Measurements from ENCODE around the gene CCNB1IP1. TPM values are rescaled to one million over a fixed set of nuclear protein-coding genes. Genes with fewer than 3 reads are reported as not detected.
"Not testable (repeated sequence)": the region's sequence is repeated elsewhere in the genome, so short reads cannot be mapped to it uniquely, and the experiment has no call there.

CCNB1IP1 gene
- total RNA-seq, 1 donor from 2014 or later: 168 TPM

DNA sequence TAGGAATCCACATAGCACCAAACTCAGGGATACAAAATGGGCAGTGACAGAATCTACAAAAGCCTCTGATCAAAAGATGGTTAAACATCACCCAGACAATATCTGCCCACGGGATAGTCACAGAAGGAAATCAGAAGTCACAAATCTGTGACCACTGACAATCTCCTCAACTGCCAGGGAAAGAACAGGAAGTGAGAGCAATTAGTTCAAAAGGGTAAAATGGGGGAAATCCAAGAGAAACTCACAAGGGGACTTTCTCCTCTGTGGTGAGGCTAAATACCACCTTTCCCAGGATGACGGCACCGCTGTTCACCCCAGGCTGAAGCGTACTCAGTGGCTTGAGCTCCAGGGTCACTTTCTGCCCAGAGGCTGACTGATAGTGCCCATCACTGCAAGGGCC is 38.0 kb downstream of the CCNB1IP1 start:
- H3K36me3 ChIP-seq (ENCODE audit: control insufficient read depth, insufficient read depth, low read length): peaks cover 6% of the 10 kb centered on the region
- H3K4me3 ChIP-seq (ENCODE audit: low read depth, low read length): no peak overlapping the region
- H3K27me3 ChIP-seq (ENCODE audit: control insufficient read depth, insufficient read depth, low read length): no peaks in the 10 kb centered on the region
- DNase-seq (ENCODE audit: low read depth) (no peak), FAIRE-seq (no peak)
- TF ChIP-seq, protein P1, sequence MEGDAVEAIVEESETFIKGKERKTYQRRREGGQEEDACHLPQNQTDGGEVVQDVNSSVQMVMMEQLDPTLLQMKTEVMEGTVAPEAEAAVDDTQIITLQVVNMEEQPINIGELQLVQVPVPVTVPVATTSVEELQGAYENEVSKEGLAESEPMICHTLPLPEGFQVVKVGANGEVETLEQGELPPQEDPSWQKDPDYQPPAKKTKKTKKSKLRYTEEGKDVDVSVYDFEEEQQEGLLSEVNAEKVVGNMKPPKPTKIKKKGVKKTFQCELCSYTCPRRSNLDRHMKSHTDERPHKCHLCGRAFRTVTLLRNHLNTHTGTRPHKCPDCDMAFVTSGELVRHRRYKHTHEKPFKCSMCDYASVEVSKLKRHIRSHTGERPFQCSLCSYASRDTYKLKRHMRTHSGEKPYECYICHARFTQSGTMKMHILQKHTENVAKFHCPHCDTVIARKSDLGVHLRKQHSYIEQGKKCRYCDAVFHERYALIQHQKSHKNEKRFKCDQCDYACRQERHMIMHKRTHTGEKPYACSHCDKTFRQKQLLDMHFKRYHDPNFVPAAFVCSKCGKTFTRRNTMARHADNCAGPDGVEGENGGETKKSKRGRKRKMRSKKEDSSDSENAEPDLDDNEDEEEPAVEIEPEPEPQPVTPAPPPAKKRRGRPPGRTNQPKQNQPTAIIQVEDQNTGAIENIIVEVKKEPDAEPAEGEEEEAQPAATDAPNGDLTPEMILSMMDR (IDR thresholded peaks at IDR 0.05; ENCODE audit: insufficient read depth, low read length, severe bottlenecking): no peak

DNA sequence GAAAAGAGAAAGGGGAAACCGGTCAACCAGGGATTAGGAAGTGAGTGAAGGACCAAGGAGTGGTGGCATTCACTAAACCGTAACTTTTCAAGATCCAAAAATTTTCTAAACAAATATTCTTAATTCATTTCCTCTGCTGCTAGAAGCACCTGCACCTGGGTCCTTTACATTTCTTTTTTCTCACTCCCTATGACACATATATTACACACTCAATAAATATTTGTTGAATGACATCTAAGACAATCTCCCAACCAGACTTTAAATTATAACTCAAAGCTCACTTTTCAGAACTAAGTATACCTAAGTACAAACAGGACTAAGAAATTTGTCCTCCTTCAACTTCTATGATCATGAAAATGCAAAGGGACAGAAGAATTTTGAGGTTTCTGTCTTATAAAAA is 38.4 kb downstream of the CCNB1IP1 start:
- Histone ChIP-seq H3K36me3 (ENCODE audit: control insufficient read depth, insufficient read depth, low read length) (peaks cover 6% of the 10 kb centered on the region), H3K27me3 (ENCODE audit: control insufficient read depth, insufficient read depth, low read length) (no peaks in the 10 kb centered on the region), H3K4me3 (ENCODE audit: low read depth, low read length) (no peak overlapping the region)
- TF ChIP-seq, protein P1 (IDR thresholded peaks at IDR 0.05; ENCODE audit: insufficient read depth, low read length, severe bottlenecking): no peak
- FAIRE-seq (no peak), DNase-seq (ENCODE audit: low read depth) (peak; percentile 63)

DNA sequence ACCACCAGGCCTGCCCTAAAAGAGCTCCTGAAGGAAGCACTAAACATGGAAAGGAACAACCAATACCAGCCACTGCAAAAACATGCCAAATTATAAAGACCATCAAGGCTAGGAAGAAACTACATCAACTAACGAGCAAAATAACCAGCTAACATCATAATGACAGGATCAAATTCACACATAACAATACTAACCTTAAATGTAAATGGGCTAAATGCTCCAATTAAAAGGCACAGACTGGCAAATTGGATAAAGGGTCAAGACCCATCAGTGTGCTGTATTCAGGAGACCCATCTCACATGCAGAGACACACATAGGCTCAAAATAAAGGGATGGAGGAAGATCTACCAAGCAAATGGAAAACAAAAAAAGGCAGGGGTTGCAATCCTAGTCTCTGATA is 51.1 kb downstream of the CCNB1IP1 start:
- H3K4me3 ChIP-seq (ENCODE audit: low read depth, low read length); FAIRE-seq; DNase-seq (ENCODE audit: low read depth); H3K36me3 ChIP-seq (ENCODE audit: control insufficient read depth, insufficient read depth, low read length); H3K27me3 ChIP-seq (ENCODE audit: control insufficient read depth, insufficient read depth, low read length): not testable (repeated sequence)

DNA sequence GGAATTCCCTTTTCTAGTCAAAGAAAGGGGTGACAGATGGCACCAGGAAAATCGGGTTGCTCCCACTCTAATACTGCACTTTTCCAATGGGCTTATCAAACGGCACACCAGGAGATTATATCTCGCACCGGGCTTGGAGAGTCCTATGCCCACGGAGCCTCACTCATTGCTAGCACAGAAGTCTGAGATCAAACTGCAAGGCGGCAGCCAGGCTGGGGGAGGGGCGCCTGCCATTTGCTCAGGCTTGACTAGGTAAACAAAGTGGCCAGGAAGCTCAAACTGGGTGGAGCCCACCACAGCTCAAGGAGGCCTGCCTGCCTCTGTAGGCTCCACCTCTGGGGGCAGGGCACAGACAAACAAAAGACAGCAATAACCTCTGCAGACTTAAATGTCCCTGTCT is 52.8 kb downstream of the CCNB1IP1 start:
- not testable (repeated sequence) for H3K27me3 ChIP-seq (ENCODE audit: control insufficient read depth, insufficient read depth, low read length); FAIRE-seq; H3K4me3 ChIP-seq (ENCODE audit: low read depth, low read length); DNase-seq (ENCODE audit: low read depth); H3K36me3 ChIP-seq (ENCODE audit: control insufficient read depth, insufficient read depth, low read length)

DNA sequence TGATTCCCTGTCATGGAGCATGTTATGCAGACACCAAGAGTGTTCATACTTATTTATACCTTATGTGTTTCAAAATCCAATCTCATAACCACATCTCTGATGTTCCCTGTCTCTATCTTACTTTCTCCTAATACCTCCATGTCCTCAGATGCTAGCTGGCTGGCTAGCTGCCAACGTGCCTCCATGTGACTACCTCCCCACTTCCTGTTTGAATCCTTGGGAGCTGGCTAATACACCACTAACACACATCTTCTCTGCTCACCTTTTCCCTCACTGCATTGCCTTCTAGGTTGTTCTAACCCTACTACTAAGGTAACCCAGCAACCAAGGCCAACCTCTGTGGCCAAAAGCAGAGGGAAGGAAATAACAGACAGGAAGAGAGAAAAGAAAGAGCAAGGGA is 54.7 kb downstream of the CCNB1IP1 start:
- H3K4me3 ChIP-seq (ENCODE audit: low read depth, low read length): no peak overlapping the region
- TF ChIP-seq, protein P1 (IDR thresholded peaks at IDR 0.05; ENCODE audit: insufficient read depth, low read length, severe bottlenecking): no peak
- H3K27me3 ChIP-seq (ENCODE audit: control insufficient read depth, insufficient read depth, low read length): no peaks in the 10 kb centered on the region
- no peaks in the 10 kb centered on the region for H3K36me3 ChIP-seq (ENCODE audit: control insufficient read depth, insufficient read depth, low read length)
- peak; percentile 44 for DNase-seq (ENCODE audit: low read depth)
- no peak for FAIRE-seq

DNA sequence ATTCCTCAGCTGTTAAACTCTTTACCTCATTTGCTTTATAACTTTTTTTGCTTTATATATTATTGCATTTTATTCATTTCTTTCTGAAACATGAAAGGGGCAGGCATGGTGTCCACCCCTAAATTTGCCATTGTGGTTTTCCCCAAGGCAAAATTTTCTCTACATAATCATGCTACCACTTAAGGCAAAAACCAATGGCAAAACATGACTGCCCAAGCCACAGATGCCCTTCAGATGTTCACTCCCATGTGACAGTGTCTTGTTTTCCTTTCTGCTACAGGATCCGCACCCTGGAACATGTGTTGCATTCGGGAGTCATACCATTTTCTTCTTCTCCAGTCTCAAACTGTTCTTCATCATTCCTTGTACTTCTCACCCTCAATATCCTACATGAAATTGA is 55.7 kb downstream of the CCNB1IP1 start:
- DNase-seq (ENCODE audit: low read depth) (no peak), FAIRE-seq (no peak)
- TF ChIP-seq, protein P1 (IDR thresholded peaks at IDR 0.05; ENCODE audit: insufficient read depth, low read length, severe bottlenecking): no peak

DNA sequence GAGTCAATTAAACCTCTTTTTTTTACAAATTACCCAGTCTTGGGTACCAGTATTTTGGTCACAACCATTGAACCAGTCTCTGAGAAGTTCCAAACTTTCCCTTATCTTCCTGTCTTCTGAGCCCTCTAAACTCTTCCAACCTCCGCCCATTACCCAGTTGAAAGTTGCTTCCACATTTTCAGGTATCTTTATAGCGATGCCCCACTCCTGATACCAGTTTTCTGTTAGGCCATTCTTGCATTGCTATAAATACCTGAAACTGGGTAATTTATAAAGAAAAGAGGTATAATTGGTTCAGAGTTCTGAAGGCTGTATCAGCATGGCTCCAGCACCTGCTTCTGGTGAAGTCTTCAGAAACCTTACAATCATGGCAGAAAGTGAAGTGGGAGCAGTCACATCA is 59.0 kb downstream of the CCNB1IP1 start:
- TF ChIP-seq, protein P1 (IDR thresholded peaks at IDR 0.05; ENCODE audit: insufficient read depth, low read length, severe bottlenecking): no peak
- no peak for DNase-seq (ENCODE audit: low read depth)
- H3K4me3 ChIP-seq (ENCODE audit: low read depth, low read length): no peak overlapping the region
- H3K27me3 ChIP-seq (ENCODE audit: control insufficient read depth, insufficient read depth, low read length): no peaks in the 10 kb centered on the region
- no peak for FAIRE-seq
- H3K36me3 ChIP-seq (ENCODE audit: control insufficient read depth, insufficient read depth, low read length): no peaks in the 10 kb centered on the region

More for the DNA sequence above, 55.7 kb downstream of the CCNB1IP1 start:
- no peaks in the 10 kb centered on the region for H3K36me3 ChIP-seq (ENCODE audit: control insufficient read depth, insufficient read depth, low read length)
- no peaks in the 10 kb centered on the region for H3K27me3 ChIP-seq (ENCODE audit: control insufficient read depth, insufficient read depth, low read length)
- no peak overlapping the region for H3K4me3 ChIP-seq (ENCODE audit: low read depth, low read length)

DNA sequence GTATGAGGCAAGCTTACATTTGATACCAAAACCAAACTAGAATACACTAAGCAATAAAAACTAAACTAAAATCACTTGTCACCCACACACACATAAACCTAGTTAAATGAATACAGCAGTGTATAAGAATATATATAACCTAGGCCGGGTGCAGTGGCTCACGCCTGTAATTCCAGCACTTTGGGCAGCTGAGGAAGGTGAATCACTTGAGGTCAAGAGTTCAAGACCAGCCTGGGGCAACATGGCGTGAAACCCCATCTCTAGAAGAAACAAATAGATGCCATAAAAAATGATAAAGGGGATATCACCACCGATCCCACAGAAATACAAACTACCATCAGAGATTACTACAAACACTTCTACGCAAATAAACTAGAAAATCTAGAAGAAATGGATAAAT is 68.7 kb downstream of the CCNB1IP1 start:
- H3K27me3 ChIP-seq (ENCODE audit: control insufficient read depth, insufficient read depth, low read length); FAIRE-seq; H3K4me3 ChIP-seq (ENCODE audit: low read depth, low read length); H3K36me3 ChIP-seq (ENCODE audit: control insufficient read depth, insufficient read depth, low read length): not testable (repeated sequence)
- DNase-seq (ENCODE audit: low read depth): peak; percentile 28

All from bronchial epithelial cell (primary cell).